HepG2 (cell line): ENCODE measurements around the gene MUTYH. TPM values are rescaled to one million over a fixed set of nuclear protein-coding genes. Genes with fewer than 3 reads are reported as not detected.

Experiments used
- ATAC-seq: fragments of 200-7000 bp; cut with Tn5 transposase; 3 replicates; pipeline ENCODE4 v1.9.1; 2020; ENCODE audit warnings: mild to moderate bottlenecking, moderate library complexity
- BruUV-seq: library from RNA; stranded (reverse); fragments of 400-500 nt; replicated peaks from 2 replicates; lab custom pipeline; 2021; lab: Mats Ljungman, UMichigan
- CTCF ChIA-PET: fragments of 300-600 bp; formaldehyde crosslinking; extraction: SDS; loops from one replicate; lab custom pipeline; 2021; ENCODE audit warnings: low total read pairs, inconsistent platforms, low intra/inter-chr PET ratio; lab: Yijun Ruan, JAX
- POLR2A ChIA-PET: fragments of 350-600 bp; sonication (Branson Sonifier 250); formaldehyde crosslinking; loops from one replicate; lab custom pipeline; 2020; ENCODE audit warnings: antibody characterized with exemption, inconsistent platforms; lab: Yijun Ruan, JAX
- DNase-seq: peaks from one replicate; pipeline ENCODE4 v3.0.0-alpha.2; 2015; ENCODE audit warnings: low spot score
- FAIRE-seq: peaks from 3 replicates; lab custom pipeline; 2011; peaks lifted over from hg19 to GRCh38; lab: Jason Lieb, UNC
- H2AFZ ChIP-seq: one replicate; pipeline ENCODE4 v1.6.1; 2011; ENCODE audit warnings: low read length, inconsistent platforms
- H3K27ac ChIP-seq: fragments of 300-600 bp; 3 replicates; pipeline ENCODE4 v1.8.0; 2011; ENCODE audit warnings: mixed run types, mild to moderate bottlenecking, mixed read lengths, low read length, inconsistent platforms; ENCODE audit not compliant: insufficient read depth; ENCODE audit errors: extremely low read length
- H3K27me3 ChIP-seq, 2 experiments: fragments of 200-600 bp in 1 of 2; 2 replicates in 1 of 2; 3 replicates in 1 of 2; pipeline versions ENCODE4 v1.6.0 to v1.8.0; 2011; ENCODE audit warnings: low read length in 2 of 2, mild to moderate bottlenecking in 2 of 2, moderate library complexity in 2 of 2, inconsistent platforms in 1 of 2; ENCODE audit not compliant: insufficient read depth in 2 of 2, control insufficient read depth in 1 of 2
- H3K36me3 ChIP-seq, 2 experiments: fragments of 200-600 bp in 1 of 2; replicated peaks in 1 of 2; 2 replicates in 1 of 2; 3 replicates in 1 of 2; pipeline versions ENCODE4 v1.5.1 to v1.8.0; 2011; ENCODE audit warnings: low read length in 2 of 2, inconsistent platforms in 1 of 2; ENCODE audit not compliant: insufficient read depth in 2 of 2, control insufficient read depth in 1 of 2
- H3K4me1 ChIP-seq: 2 replicates; pipeline ENCODE4 v1.5.1; 2012; ENCODE audit warnings: low read length, inconsistent platforms; ENCODE audit not compliant: insufficient read depth
- H3K4me2 ChIP-seq: 2 replicates; pipeline ENCODE4 v1.6.0; 2011; ENCODE audit warnings: low read depth, low read length, inconsistent platforms
- H3K4me3 ChIP-seq, 3 experiments: fragments of 200-600 bp in 1 of 3; sonication (generic), shearing (Covaris generic) in 1 of 3; replicated peaks in 1 of 3; 2 replicates each; pipeline ENCODE4 v1.5.1; 2011 to 2016; ENCODE audit warnings: low read length in 3 of 3, inconsistent platforms in 2 of 3, low read depth in 2 of 3, mild to moderate bottlenecking in 2 of 3, control low read depth in 1 of 3, mixed read lengths in 1 of 3; ENCODE audit not compliant: insufficient read depth in 1 of 3
- H3K79me2 ChIP-seq: one replicate; pipeline ENCODE4 v1.6.1; 2011; ENCODE audit warnings: low read length, inconsistent platforms; ENCODE audit not compliant: insufficient read depth
- H3K9ac ChIP-seq: 2 replicates; pipeline ENCODE4 v1.6.0; 2011; ENCODE audit warnings: mild to moderate bottlenecking, low read depth, low read length, inconsistent platforms; ENCODE audit not compliant: insufficient read depth
- H3K9me3 ChIP-seq: 2 replicates; pipeline ENCODE4 v1.5.1; 2012; ENCODE audit warnings: mild to moderate bottlenecking, low read length
- H4K20me1 ChIP-seq: 2 replicates; pipeline ENCODE4 v1.6.0; 2011; ENCODE audit warnings: inconsistent platforms, mild to moderate bottlenecking, low read length, moderate library complexity; ENCODE audit not compliant: insufficient read depth
- BATF2 ChIP-seq: sonication (generic); formaldehyde crosslinking; IDR thresholded peaks from 2 replicates; pipeline ENCODE4 v1.8.0; 2022; ENCODE audit warnings: mild to moderate bottlenecking, missing genetic modification reagents, moderate library complexity
- CEBPZ ChIP-seq: IDR thresholded peaks from 2 replicates; pipeline ENCODE4 v1.6.1; 2012; ENCODE audit warnings: low read length, improper control_type of control experiment
- DNMT1 ChIP-seq: sonication (generic); formaldehyde crosslinking; IDR thresholded peaks from 2 replicates; pipeline ENCODE4 v1.5.1; 2020; ENCODE audit warnings: mild to moderate bottlenecking, missing genetic modification reagents
- ERF ChIP-seq: IDR thresholded peaks from 2 replicates; pipeline ENCODE4 v1.6.1; 2018; ENCODE audit warnings: missing biosample characterization, missing genetic modification reagents
- HOXD1 ChIP-seq: sonication (generic); formaldehyde crosslinking; IDR thresholded peaks from 2 replicates; pipeline ENCODE4 v1.5.0; 2020; ENCODE audit warnings: missing genetic modification reagents
- PHF5A ChIP-seq: IDR thresholded peaks from one replicate; pipeline ENCODE4 v1.6.1; 2018; ENCODE audit warnings: low read depth, missing genetic modification reagents; ENCODE audit not compliant: unreplicated experiment
- SYNCRIP ChIP-seq: fragments of 200-400 bp; formaldehyde crosslinking; IDR thresholded peaks from 2 replicates; pipeline ENCODE4 v1.6.1; 2018; ENCODE audit warnings: mild to moderate bottlenecking, low read depth, low read length; ENCODE audit not compliant: insufficient read depth
- ZBTB1 ChIP-seq: sonication (generic); formaldehyde crosslinking; IDR thresholded peaks from 2 replicates; pipeline ENCODE4 v1.4.0; 2020; ENCODE audit warnings: missing genetic modification reagents, borderline replicate concordance
- ZNF17 ChIP-seq: sonication (generic); formaldehyde crosslinking; IDR thresholded peaks from 2 replicates; pipeline ENCODE4 v1.5.0; 2020; ENCODE audit warnings: mild to moderate bottlenecking, missing genetic modification reagents
- ZNF382 ChIP-seq: sonication (generic); formaldehyde crosslinking; IDR thresholded peaks from 2 replicates; pipeline ENCODE4 v1.5.0; 2020; ENCODE audit warnings: missing genetic modification reagents, mild to moderate bottlenecking, borderline replicate concordance
- ZNF460 ChIP-seq: sonication (generic); formaldehyde crosslinking; IDR thresholded peaks from 2 replicates; pipeline ENCODE4 v1.5.1; 2020; ENCODE audit warnings: missing genetic modification reagents, mild to moderate bottlenecking, borderline replicate concordance
- ZNF605 ChIP-seq: sonication (generic); formaldehyde crosslinking; IDR thresholded peaks from 2 replicates; pipeline ENCODE4 v1.8.0; 2022; ENCODE audit warnings: mild to moderate bottlenecking, missing genetic modification reagents
- ZNF710 ChIP-seq: sonication (generic); formaldehyde crosslinking; IDR thresholded peaks from 2 replicates; pipeline ENCODE4 v1.5.0; 2020; ENCODE audit warnings: mild to moderate bottlenecking, missing genetic modification reagents, borderline replicate concordance
- ZNF713 ChIP-seq: sonication (generic); formaldehyde crosslinking; IDR thresholded peaks from 2 replicates; pipeline ENCODE4 v1.4.0; 2020; ENCODE audit warnings: mild to moderate bottlenecking, missing genetic modification reagents
- WGBS: methylation state at CpG from one replicate; pipeline ENCODE4 v1.1.6; 2017; ENCODE audit warnings: low lambda C conversion rate; 5-methylcytosine and 5-hydroxymethylcytosine counted together
- in situ Hi-C: cut with HindIII; loops from 2 replicates; pipeline ENCODE4 v1.10.0; 2017; ENCODE audit warnings: low pct_unique_long_range_greater_than_20kb; ENCODE audit not compliant: extremely low pct_ligation_motif_present
- intact Hi-C: fragments of 100-400 bp; cut with micrococcal nuclease; formaldehyde crosslinking; loops from one replicate; pipeline ENCODE4 v1.10.0; 2022; ENCODE audit not compliant: unreplicated experiment
- polyA plus RNA-seq, 8 experiments: library from polyadenylated mRNA; depleted of rRNA in 3 of 8; stranded (reverse) in 7 of 8; unstranded in 1 of 8; fragments of >200 nt; fragmentation: Illumina TruSeq in 4 of 8; extraction: Trizol in 4 of 8; gene quantifications; 2 replicates each; pipeline versions ENCODE4 v1.2.1 to v1.2.3, GENCODE V29; 2011 to 2016; ENCODE audit warnings: low read depth in 4 of 8, missing spikeins in 1 of 8, mixed read lengths in 1 of 8; ENCODE audit not compliant: insufficient read depth in 1 of 8
- total RNA-seq, 5 experiments: library from RNA; depleted of rRNA; stranded (reverse); fragments of >200 nt; fragmentation: Illumina TruSeq; extraction: Trizol; gene quantifications; 2 replicates each; pipeline ENCODE4 v1.2.3, GENCODE V29; 2016; ENCODE audit warnings: low read depth in 1 of 5

Gene MUTYH
- total and polyA plus RNA-seq, 2 of the 13 experiments (the other 11 are each of a cell fraction or from before 2014, with no cell fraction given), result 16.3 to 17.1 TPM

- Histone ChIP-seq H3K4me2 (no peak overlapping the region), H3K9me3 (no peaks in the 10 kb centered on the region), H3K9ac (no peak overlapping the region), H3K4me3 (no peak overlapping the region), H3K27ac (no peak overlapping the region), H3K4me1 (peaks cover 7% of the 10 kb centered on the region; the same call in 1 of the 2 replicates), H4K20me1 (no peaks in the 10 kb centered on the region), H3K79me2 (no peaks in the 10 kb centered on the region), H2AFZ (no peak overlapping the region), H3K27me3 (no peaks in the 10 kb centered on the region), H3K36me3 (no peaks in the 10 kb centered on the region)
- DNase-seq, result no peak
- 100% methylated on average over 3 of the region's 3 CpGs for WGBS
- no peak for FAIRE-seq
- ATAC-seq, result no peak
- ChIA-PET POLR2A (no interaction called here), CTCF (no interaction called here)
- TF ChIP-seq ZNF382 (CRISPR knock-in tag) (no peak), ZNF605 (CRISPR knock-in tag) (no peak), SYNCRIP (no peak), ZNF713 (no peak), HOXD1 (CRISPR knock-in tag) (no peak), ZNF17 (CRISPR knock-in tag) (no peak), ERF (CRISPR knock-in tag) (no peak)
- no TSS peak for BruUV-seq
- intact Hi-C loops (loop anchor here (10.0 kb wide), 1 partner anchor 59 kb away; no protein-coding TSS in a partner anchor), in situ Hi-C loops (no loop called here)
Observed at GRCh38 chr1:45386219-45386618, 46.0 kb upstream of the MUTYH start.

GRCh38 chr1:45385302-45385701 lies 45.1 kb upstream of the MUTYH start:
- CTCF ChIA-PET, result no interaction called here
- Histone ChIP-seq H3K9me3 (no peaks in the 10 kb centered on the region), H3K4me3 (no peak overlapping the region), H2AFZ (no peak overlapping the region), H3K79me2 (no peaks in the 10 kb centered on the region), H3K4me1 (peaks cover 9% of the 10 kb centered on the region; the same call in 1 of the 2 replicates), H3K36me3 (no peaks in the 10 kb centered on the region), H3K27me3 (no peaks in the 10 kb centered on the region), H3K9ac (no peak overlapping the region), H3K27ac (no peak overlapping the region), H4K20me1 (no peaks in the 10 kb centered on the region), H3K4me2 (no peak overlapping the region)
- WGBS, result 94% methylated on average over 3 of the region's 3 CpGs
- intact Hi-C loops (loop anchor here (10.0 kb wide), 1 partner anchor 59 kb away; no protein-coding TSS in a partner anchor), in situ Hi-C loops (no loop called here)
- ATAC-seq, result no peak
- no TSS peak for BruUV-seq
- no peak for FAIRE-seq
- DNase-seq, result no peak
- POLR2A ChIA-PET, result no interaction called here
- TF ChIP-seq CEBPZ, result no peak
- TF ChIP-seq BATF2, result no peak
- no peak for TF ChIP-seq DNMT1 (CRISPR knock-in tag)
- no peak for TF ChIP-seq ZNF710 (CRISPR knock-in tag)
- no peak for TF ChIP-seq ZNF460
- TF ChIP-seq ZBTB1 (CRISPR knock-in tag), result no peak
- no peak for TF ChIP-seq PHF5A
